Measurements from ENCODE around the gene PLEKHG5.

GRCh38 chr1:6538956-6539355 is 47.5 kb upstream of the PLEKHG5 start:
- no peak for TF ChIP-seq TAF1 (IDR thresholded peaks at IDR 0.05; ENCODE audit: borderline replicate concordance, insufficient read depth, low read length)
- TF ChIP-seq REST (IDR thresholded peaks at IDR 0.05; ENCODE audit: insufficient read depth in 1 of 2, low read depth in 2 of 2, low read length in 2 of 2), result no peak
- TF ChIP-seq SIN3A (IDR thresholded peaks at IDR 0.05; ENCODE audit: borderline replicate concordance, insufficient read depth, low read length), result no peak

Measured in PFSK-1 (cell line).